Measurements from ENCODE around the gene STRN.
"Not testable (repeated sequence)": the region's sequence is repeated elsewhere in the genome, so short reads cannot be mapped to it uniquely, and the experiment has no call there.

STRN gene

GRCh38 chr2:36911012-36911411 lies 55.3 kb downstream of the STRN start:
- DNase-seq (ENCODE audit: low read depth), result no peak

- DNase-seq (ENCODE audit: low read depth), result no peak
Observed at GRCh38 chr2:36906277-36906676, 60.1 kb downstream of the STRN start.

- no peak for DNase-seq (ENCODE audit: low read depth)
Observed at GRCh38 chr2:36904636-36905035, 61.7 kb downstream of the STRN start.

- DNase-seq (ENCODE audit: low read depth), result no peak
Observed at GRCh38 chr2:36902385-36903120, 63.8 kb downstream of the STRN start.

GRCh38 chr2:36892805-36893204 lies 73.5 kb downstream of the STRN start:
- DNase-seq (ENCODE audit: low read depth), result no peak

- DNase-seq (ENCODE audit: low read depth), result peak; percentile 73
Observed at GRCh38 chr2:36889795-36890194, 76.5 kb downstream of the STRN start.

- not testable (repeated sequence) for DNase-seq (ENCODE audit: low read depth)
Observed at GRCh38 chr2:36887095-36887494, 79.2 kb downstream of the STRN start.

GRCh38 chr2:36886664-36887063 lies 79.7 kb downstream of the STRN start:
- no peak for DNase-seq (ENCODE audit: low read depth)

- DNase-seq (ENCODE audit: low read depth), result no peak
Observed at GRCh38 chr2:36885605-36886004, 80.7 kb downstream of the STRN start.

- DNase-seq (ENCODE audit: low read depth), result no peak
Observed at GRCh38 chr2:36882532-36882931, 83.8 kb downstream of the STRN start.

GRCh38 chr2:36881816-36882215 lies 84.5 kb downstream of the STRN start:
- no peak for DNase-seq (ENCODE audit: low read depth)

GRCh38 chr2:36878429-36878828 lies 87.9 kb downstream of the STRN start:
- DNase-seq (ENCODE audit: low read depth), result no peak

- DNase-seq (ENCODE audit: low read depth), result no peak
Observed at GRCh38 chr2:36871068-36871707, 95.1 kb downstream of the STRN start.

GRCh38 chr2:36869606-36870005 lies 96.7 kb downstream of the STRN start:
- no peak for DNase-seq (ENCODE audit: low read depth)

- DNase-seq (ENCODE audit: low read depth), result no peak
Observed at GRCh38 chr2:36861896-36862295, 104.4 kb downstream of the STRN start.

GRCh38 chr2:36859366-36859792 lies 107.0 kb downstream of the STRN start:
- no peak for DNase-seq (ENCODE audit: low read depth)

GRCh38 chr2:36858551-36859365 lies 107.6 kb downstream of the STRN start:
- no peak for DNase-seq (ENCODE audit: low read depth)

- DNase-seq (ENCODE audit: low read depth), result no peak
Observed at GRCh38 chr2:36857713-36858112, 108.6 kb downstream of the STRN start.

- no peak for DNase-seq (ENCODE audit: low read depth)
Observed at GRCh38 chr2:36855429-36855828, 110.9 kb downstream of the STRN start.

GRCh38 chr2:36854241-36854640 lies 112.1 kb downstream of the STRN start:
- no peak for DNase-seq (ENCODE audit: low read depth)

GRCh38 chr2:36849265-36849664 lies 117.1 kb downstream of the STRN start:
- DNase-seq (ENCODE audit: low read depth), result no peak

GRCh38 chr2:36843838-36844237 lies 122.5 kb downstream of the STRN start:
- no peak for DNase-seq (ENCODE audit: low read depth)

Data from GM04504 (cell line).